B cell (primary cell): ENCODE results near the gene ANKS1A.

Experiments
- CTCF ChIP-seq: fragments of 200-600 bp; IDR thresholded peaks from one replicate; pipeline ENCODE4 v1.8.0; 2022; ENCODE audit warnings: antibody characterized with exemption, mild to moderate bottlenecking
- EZH2 ChIP-seq: IDR thresholded peaks from 2 replicates; pipeline ENCODE4 v1.6.1; 2012; ENCODE audit warnings: borderline replicate concordance, low read depth, mild to moderate bottlenecking, moderate library complexity, low read length; ENCODE audit not compliant: insufficient read depth, poor library complexity, severe bottlenecking

GRCh38 chr6:34934516-34934915 lies 45.5 kb downstream of the ANKS1A start:
- no peak for TF ChIP-seq CTCF
- no peak for TF ChIP-seq EZH2
